Measurements from ENCODE around the gene ANKMY1. TPM values are rescaled to one million over a fixed set of nuclear protein-coding genes. Genes with fewer than 3 reads are reported as not detected.

The ANKMY1 gene
- total and polyA plus RNA-seq, 2 of the 13 experiments (the other 11 are each of a cell fraction or from before 2014, with no cell fraction given): 11.7 to 18.8 TPM

DNA sequence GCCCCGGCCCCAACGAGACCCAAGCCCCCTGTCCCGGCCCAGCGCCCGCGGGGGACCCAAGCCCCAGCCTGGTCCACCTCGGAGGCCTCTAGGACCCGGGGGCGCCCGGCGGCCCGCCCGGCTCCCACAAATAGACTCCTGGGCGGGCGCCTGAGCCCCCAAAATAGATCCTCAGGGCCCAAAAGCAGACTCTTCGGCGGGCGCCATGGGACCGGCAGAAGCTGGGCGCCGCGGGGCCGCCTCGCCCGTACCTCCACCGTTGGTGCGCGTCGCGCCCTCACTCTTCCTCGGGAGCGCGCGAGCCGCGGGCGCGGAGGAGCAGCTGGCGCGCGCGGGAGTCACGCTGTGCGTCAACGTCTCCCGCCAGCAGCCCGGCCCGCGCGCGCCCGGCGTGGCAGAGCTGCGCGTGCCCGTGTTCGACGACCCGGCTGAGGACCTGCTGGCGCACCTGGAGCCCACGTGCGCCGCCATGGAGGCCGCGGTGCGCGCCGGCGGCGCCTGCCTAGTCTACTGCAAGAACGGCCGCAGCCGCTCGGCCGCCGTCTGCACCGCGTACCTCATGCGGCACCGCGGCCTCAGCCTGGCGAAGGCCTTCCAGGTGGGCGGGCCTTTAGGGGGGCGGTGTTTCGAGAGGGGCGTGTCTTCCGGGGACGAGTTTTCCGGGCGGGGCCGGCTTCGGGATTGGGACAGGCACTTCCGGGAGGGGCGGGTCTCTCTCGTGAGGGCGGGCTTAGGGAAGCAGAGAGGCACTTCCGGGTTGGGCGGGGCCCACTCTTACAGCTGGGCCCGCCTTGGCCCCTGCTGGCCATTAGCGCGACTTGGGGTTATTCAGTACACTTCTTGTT lies 2.9 kb upstream of the ANKMY1 start (continued):
- peak; percentile 92 for TF ChIP-seq SALL1 (CRISPR knock-in tag; IDR thresholded peaks at IDR 0.05)
- TF ChIP-seq GZF1 (CRISPR knock-in tag; IDR thresholded peaks at IDR 0.05): no peak
- no peak; the same call in 1 of the 2 replicates for TF ChIP-seq ZFP36L1 (CRISPR knock-in tag; IDR thresholded peaks at IDR 0.05)
- 0 out of 2 replicates have a peak, but pooled peaks have one; percentile 47 for TF ChIP-seq JUND (CRISPR knock-in tag; IDR thresholded peaks at IDR 0.05)
- TF ChIP-seq ZNF333 (CRISPR knock-in tag; IDR thresholded peaks at IDR 0.05; ENCODE audit: borderline replicate concordance): peak; percentile 20; the same call in 1 of the 2 replicates
- no peak for TF ChIP-seq SIX4 (CRISPR knock-in tag; IDR thresholded peaks at IDR 0.05)
- no peak for TF ChIP-seq ARNTL (CRISPR knock-in tag; IDR thresholded peaks at IDR 0.05)
- TF ChIP-seq ZMYM2 (CRISPR knock-in tag; IDR thresholded peaks at IDR 0.05): no peak
- TF ChIP-seq, protein P1, sequence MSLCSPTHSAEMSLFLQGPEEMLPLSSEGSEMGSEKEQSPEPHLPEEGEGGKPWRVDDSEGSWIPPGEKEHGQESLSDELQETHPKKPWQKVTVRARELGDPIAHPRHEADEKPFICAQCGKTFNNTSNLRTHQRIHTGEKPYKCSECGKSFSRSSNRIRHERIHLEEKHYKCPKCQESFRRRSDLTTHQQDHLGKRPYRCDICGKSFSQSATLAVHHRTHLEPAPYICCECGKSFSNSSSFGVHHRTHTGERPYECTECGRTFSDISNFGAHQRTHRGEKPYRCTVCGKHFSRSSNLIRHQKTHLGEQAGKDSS (CRISPR knock-in tag; IDR thresholded peaks at IDR 0.05; ENCODE audit: borderline replicate concordance, low read depth): peak; percentile 16; the same call in 1 of the 2 replicates
- TF ChIP-seq ZNF746 (CRISPR knock-in tag; IDR thresholded peaks at IDR 0.05): peak; percentile 72
- no peak for TF ChIP-seq HNF4A (CRISPR knock-in tag; IDR thresholded peaks at IDR 0.05)
- TF ChIP-seq ZNF318 (CRISPR knock-in tag; IDR thresholded peaks at IDR 0.05): no peak; the same call in 1 of the 2 replicates
- TF ChIP-seq POLR2AphosphoS2 (IDR thresholded peaks at IDR 0.05; ENCODE audit: low read depth, low read length): peak; percentile 48; the same call in 1 of the 2 replicates
- no peak for TF ChIP-seq ZNF121 (CRISPR knock-in tag; IDR thresholded peaks at IDR 0.05)
- peak; percentile 83; the same call in 1 of the 2 replicates for TF ChIP-seq AKAP8 (CRISPR knock-in tag; IDR thresholded peaks at IDR 0.05)

All from HepG2 (cell line).